HG03045 (cell line): ENCODE measurements around the gene CCDC87.
"Not testable (repeated sequence)": the region's sequence is repeated elsewhere in the genome, so short reads cannot be mapped to it uniquely, and the experiment has no call there.

Experiments
- ATAC-seq: cut with Tn5 transposase; IDR thresholded peaks from one replicate; pipeline ENCODE4 v1.9.1; 2021; ENCODE audit warnings: mild to moderate bottlenecking, moderate library complexity; ENCODE audit not compliant: unreplicated experiment

CCDC87 gene

DNA sequence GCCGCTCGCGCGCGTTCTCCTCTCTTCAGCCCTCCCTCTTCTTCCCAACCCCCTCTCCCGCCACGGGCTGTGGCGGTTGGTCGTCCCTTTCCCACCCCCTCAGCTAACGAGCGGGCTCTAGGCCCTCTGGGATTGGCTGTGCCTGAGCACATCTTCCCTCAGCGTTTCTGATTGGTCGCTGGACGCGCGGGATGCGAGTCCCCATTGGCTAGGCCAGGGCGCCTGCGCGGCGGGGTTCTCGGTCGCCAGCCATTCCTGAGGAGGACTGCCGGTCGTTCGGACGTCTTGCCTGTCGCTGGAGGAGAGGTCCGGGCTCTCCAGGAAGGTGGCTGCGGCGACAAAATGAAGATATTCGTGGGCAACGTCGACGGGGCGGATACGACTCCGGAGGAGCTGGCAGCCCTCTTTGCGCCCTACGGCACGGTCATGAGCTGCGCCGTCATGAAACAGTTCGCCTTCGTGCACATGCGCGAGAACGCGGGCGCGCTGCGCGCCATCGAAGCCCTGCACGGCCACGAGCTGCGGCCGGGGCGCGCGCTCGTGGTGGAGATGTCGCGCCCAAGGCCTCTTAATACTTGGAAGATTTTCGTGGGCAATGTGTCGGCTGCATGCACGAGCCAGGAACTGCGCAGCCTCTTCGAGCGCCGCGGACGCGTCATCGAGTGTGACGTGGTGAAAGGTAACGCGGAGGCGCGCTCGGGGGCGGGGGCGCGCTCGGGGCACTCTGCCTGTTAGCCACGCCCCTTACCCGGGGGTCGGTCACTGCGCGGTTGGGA, 23.7 kb upstream of the CCDC87 start, which contains the start of gene RBM14:
TSS of gene RBM14 (plus strand) at position 252 of the 776 bp plus-strand sequence. CDS start at position 343, 91 bp downstream.
- ATAC-seq = peak; percentile 94

DNA sequence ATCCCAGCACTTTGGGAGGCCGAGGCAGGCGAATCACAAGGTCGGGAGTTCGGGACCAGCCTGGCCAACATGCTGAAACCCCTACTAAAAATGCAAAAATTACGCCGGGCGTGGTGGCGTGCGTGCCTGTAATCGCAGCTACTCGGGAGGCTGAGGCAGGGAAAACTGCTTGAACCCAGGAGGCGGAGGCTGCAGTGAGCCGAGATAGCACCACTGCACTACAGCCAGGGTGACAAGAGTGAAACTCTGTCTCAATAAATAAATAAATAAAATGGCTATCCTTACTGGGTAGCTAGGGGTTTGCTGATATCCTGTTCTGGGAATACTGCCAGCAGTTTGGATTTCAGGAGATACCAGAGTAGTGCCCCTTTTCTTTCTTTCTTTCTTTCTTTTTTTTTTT, 21.2 kb upstream of the CCDC87 start:
- no peak for ATAC-seq

DNA sequence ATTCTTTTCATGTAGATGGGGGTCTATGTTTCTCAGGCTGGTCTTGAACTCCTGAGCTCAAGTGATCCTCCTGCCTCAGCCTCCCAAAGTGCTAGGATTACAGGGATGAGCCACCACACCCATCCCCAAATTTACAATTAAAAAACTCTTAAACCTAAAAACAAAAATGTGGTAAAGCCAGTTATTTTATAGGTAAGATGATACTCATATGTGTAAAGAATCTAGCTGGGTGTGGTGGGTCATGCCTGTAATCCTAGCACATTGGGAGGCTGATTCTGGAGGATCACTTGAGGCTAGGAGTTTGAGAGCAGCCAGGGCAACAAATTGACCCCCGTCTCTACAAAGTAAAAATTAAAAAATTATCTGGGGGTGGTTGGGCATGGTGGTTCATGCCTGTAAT, 19.6 kb upstream of the CCDC87 start:
- ATAC-seq = no peak

DNA sequence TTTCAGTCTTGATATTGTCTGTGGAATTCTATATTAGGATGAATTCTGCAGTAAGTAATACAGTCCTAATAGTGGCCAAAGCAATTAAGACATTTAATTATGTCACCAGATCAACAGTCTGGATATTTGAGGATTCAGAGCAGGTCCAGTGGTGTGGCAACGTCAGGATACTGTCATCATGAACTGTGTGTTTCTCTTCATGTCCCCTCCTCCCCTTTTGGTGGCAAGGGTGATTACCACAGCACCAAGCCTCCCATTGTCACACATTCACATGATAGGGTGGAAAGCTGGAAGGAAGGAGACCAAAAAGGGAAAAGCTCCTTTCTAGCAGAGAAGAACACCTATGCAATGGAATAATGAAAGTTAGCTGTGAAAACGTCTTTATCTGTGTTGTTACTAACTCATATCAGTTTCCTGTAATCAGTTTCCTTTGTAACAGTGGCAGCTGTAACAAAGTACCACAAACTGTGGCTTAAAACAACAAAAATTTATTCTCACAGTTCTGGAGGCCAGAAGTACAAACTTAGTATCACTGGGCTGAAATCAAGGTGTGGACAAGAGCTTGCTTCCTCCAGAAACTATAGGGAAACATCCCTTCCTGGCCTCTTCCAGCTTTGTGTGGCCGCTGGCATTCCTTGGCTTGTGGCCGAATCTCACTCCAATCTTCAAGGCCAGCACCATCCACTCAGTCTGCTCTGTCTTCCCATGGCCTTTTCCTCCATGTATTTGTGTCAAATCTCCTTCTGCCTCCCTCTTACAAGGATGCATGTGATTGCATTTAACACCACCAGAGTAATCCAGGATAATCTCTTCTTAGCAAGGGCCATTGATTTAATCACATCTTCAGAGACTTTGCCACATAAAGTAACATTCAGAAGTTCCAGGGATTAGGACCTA, 17.1 kb upstream of the CCDC87 start:
- ATAC-seq = no peak

DNA sequence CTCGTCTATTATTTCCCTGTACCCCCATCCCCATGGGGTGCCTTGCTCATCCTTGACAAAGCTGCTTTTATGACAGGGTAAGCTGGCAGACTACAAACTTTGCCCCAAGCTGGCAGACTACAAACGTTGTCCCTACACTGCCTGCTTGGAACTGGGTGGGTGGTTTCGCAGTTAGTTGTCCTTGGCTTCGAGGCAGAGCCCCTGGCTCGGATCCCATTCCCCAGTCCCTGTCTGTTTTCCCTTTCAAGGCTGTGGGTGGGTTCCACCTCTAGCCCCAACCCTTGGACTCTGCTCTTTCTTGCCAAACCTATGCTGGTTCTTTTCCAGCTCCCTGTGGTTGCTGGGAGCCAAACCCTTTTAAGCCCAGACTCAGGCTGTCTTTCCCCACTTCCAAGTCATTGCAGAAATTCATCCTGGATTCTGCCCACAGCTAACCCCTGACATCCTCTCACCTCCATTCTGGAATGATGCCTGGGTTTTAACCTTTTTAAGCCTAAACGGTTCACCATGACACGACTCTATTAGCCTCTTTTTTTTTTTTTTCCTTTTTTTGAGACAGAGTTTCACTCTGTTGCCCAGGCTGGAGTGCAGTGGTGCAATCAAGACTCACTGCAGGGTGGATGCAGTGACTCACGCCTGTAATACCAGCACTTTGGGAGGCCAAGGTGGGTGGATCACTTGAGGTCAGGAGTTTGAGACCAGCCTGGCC, 14.4 kb upstream of the CCDC87 start:
- no peak for ATAC-seq

DNA sequence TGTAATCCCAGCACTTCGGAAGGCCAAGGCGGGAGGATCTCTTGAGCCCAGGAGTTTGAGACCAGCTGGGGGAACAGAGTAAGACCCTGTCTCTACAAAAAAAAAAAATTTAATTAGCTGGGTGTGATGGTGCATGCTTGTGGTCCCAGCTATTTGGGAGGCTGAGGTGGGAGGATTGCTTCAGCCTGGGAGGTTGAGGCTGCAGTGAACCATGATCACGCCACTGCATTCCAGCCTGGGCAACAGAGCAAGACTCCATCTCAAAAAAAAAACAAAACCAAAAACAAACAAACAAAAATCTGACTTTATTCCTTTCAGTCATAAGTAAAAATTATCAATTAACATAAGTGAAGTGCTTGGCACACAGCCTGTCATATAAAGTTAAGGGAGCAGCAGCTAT, 13.7 kb upstream of the CCDC87 start:
- ATAC-seq = not testable (repeated sequence)

DNA sequence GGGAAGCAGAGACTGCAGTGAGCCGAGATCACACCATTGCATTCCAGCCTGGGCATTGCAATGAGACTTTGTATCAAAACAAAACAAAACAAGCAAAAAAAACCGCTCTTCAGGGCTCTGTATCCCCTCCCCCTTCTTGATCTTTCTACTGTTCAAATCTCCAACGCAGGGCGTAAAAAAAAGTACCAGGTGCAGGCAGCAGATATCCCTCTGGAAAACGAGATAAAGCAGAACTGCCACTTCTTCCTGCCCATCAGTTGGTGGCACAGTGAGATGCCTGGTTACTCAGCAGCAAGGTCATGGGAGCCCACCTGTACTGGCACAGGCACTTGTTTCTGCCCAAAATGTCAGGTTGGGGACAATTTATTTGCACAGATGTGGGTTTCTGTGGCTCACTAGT, 11.3 kb upstream of the CCDC87 start:
- no peak for ATAC-seq

DNA sequence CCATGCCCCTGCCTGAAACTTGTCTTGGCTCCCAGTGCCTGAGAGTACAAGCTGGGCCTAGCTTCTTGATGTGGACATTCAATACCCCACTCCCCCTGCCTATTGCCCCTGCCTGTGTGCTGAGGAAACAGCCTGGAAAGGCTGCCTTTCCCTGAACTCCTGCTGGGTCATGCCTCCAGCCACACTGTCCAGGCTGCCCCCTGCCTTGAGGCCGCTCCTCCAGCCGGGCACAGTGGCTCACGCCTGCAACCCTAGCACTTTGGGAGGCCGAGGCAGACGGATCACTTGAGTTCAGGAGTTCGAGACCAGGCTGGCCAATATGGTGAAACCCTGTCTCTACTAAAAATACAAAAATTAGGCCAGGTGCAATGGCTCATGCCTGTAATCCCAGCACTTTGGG, 10.2 kb upstream of the CCDC87 start:
- ATAC-seq = no peak

DNA sequence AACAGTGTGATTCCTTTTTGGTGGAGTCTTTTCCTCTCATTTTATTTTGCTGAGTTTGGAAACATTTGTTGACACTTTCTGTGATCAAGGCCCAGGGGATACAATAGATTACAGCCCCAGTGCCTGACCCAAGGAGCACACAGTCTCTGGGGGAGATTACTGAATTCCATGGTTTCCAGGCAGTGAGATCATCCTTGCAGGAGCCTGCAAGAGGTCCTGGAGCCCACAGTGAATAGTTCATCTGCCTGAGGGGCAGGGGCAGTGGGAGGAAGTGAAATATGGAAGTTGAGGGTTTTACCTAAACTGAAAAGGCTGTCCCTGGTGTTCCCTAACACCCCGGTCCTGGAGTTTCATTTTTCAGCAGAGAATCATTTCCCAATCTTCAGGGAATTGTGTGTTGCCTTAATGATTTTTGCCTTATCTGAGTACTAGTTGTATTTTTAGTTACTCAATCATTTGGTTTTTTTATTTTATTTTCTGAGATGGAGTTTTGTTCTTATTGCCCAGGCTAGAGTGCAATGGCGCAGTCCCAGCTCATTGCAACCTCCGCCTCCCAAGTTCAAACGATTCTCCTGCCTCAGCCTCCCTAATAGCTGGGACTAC, 7.9 kb upstream of the CCDC87 start:
- no peak for ATAC-seq

DNA sequence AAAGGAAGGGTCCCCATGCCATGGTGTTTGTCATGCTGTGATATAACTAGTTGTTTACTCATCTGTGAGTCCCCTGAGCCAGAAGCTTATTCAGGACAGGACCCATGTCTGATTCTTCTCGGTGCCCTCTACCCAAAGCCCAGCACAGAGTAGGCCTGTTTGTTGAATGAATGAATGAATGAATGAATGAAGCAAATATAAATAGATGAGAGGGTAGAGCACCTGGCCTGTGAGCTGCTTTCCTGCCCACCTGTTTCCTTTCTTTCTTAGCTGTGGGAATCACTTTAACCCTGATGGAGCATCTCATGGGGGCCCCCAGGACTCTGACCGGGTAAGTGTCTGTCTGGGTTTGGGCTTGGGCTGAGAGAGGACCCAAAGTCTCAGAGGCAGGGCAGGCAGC, 7.4 kb upstream of the CCDC87 start:
- ATAC-seq = no peak

DNA sequence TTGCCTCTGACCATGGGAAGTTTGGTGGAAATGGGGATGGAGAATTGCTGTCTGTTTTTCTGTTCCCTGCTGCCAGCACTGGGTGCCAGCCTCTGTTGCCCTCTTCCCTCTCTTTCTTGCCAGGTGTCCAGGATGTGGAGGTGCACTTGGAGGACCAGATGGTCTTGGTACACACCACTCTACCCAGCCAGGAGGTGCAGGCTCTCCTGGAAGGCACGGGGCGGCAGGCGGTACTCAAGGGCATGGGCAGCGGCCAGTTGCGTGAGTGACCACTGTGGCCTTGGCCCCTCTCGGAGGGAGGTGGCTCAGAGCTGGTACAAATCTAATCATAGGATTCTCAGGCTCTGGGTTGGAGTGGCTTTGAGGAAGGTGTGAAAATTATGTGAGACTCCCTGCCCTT, 6.1 kb upstream of the CCDC87 start:
- ATAC-seq = no peak

DNA sequence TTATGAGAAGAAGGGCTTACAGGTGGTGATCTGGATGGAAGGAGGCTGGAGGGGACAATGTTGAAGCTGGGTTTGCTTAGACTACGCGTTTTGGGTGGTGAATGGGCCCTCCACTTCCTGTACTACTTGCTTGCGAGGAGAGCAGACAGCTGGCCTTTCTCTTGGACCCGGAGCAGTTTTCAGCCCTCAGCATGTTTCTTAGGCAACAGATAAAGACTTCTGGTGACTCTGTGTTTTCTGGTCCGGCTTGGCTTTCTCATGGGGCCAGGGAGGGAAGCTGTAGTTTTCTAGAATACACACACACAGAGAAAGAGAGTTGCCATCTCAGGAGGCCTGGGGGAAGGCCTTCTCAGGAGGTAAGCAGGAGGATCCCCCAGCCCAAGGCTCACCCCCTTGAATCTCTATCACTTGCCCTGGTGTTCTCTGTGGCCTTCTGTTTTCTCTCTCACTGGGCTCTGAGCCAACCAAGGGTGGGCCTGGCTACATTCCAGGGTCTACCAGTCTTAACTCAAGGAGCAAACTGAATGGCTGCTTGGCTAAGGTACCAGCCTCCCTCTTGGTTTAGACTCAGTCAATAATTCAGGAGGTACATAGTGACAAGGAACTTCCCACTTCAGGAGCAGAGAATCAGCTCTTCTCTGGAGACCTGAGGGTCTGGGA, 2.5 kb upstream of the CCDC87 start:
- no peak for ATAC-seq

DNA sequence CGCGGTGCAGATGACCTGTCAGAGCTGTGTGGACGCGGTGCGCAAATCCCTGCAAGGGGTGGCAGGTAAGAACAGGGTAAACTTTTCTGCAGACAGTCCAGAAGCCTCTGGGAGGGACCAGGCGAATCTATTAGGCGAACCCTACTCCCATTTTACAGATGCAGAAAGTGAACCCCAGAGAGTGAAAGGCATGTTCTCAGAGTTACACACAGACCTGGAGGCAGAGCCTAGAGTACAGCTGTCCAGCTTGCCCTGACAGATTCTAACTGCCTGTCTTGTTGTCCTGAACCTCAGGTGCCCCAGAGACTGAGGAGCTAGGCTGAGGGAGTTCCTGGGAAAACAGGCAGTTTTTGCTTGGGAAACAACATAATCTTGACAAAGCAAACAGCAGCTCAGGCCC, 787 bp upstream of the CCDC87 start:
- ATAC-seq = no peak

DNA sequence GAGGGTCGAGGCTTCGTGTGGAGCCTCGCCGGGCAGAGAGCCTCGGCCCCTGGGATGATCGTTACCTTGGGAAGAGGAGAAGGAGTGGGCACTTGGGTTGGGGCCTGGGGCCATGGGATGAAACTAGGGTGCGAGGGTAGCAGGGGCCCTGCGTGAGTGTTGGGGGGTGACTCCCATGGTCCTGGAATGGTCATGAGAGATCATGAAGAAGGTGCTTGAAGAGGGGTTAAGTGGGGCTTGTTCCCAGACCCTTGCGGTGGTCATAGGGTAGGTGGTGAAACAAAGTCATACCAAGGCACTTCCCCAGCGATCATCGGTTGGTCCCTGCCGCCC, 406 bp upstream of the CCDC87 start:
- ATAC-seq = peak; percentile 5

DNA sequence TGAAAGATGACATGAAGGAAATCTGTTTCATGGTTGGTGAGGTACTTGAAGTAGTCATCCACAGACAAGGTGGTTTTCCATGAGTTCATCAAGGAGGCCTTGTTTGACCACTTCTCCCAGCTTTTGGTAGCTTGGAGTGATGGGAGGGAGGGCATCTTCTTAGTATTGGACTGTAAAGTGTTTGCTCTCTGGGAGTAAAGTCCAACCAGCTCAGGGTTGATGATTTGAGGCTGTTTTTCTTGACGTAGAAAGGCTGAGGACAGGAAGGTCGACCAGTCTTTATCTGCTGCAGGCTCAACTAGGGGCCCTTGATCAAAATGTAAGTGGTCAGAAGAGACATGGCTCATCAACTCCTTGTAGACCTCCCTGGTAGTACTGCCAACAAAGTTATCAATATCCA, 1.7 kb downstream of the CCDC87 start:
- no peak for ATAC-seq

DNA sequence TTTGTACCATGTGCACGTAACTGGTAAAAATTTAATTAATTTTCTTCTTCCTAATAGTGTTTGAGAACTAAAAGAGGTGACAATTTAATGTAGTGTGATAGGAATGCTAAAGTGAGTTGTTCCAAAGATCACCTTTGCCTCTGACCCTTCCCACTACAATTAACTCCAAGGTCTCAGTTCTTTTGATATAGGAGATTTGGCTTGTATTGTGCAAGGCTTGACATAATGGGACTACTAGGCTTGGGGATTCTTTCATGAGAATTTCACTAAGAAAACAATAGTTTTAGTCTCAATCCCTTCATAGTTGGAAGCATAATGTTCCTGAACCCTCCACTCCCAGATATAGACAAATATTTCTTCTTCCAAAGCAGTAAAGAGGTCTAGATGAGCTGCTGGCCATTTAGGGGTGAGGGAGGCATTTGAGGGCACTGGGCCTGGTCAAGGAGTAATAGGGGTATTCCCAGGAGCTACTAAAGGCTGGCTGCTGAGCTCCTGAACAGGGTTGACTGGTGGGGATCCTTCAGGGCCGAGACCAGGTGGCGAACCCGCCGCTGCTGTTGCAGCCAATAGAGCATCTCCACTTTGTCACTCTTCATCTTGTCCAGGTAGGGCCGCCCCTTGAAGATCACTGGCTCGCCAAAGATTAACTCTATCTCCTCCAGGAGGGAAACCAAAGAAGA, 2.7 kb downstream of the CCDC87 start:
- ATAC-seq = no peak

DNA sequence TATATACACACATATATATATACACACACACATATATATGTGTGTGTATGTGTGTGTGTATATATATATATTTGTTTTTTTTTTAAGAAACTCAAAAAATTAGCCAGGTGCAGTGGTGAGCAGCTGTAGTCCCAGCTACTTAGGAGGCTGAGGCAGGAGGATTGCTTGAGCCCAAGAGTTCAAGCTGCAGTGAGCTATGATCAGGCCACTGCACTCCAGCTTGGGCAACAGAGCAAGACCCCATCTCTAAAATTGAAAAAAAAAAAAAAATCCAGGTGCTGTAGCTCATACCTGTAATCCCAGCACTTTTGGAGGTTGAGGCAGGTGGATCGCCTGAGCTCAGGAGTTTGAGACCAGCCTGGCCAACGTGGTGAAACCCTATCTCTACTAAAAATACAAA, 3.5 kb downstream of the CCDC87 start:
- not testable (repeated sequence) for ATAC-seq

DNA sequence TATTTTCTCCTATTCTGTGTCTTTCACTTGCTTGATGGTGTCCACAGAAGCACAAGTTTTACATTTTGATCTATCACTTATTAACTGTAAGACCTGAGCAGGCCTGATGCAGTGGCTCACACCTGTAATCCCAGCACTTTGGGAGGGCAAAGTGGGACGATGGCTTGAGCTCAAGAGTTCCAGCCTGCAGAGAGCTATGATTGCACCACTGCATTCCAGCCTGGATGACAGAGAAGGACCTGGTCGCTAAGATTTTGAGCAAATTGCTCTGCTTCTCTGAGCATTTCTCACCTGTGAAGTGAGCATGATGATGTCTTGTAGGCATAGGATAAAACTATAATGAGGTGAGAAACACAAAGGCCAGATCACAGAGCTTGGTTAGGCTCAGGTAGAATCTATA, 6.7 kb downstream of the CCDC87 start:
- no peak for ATAC-seq

DNA sequence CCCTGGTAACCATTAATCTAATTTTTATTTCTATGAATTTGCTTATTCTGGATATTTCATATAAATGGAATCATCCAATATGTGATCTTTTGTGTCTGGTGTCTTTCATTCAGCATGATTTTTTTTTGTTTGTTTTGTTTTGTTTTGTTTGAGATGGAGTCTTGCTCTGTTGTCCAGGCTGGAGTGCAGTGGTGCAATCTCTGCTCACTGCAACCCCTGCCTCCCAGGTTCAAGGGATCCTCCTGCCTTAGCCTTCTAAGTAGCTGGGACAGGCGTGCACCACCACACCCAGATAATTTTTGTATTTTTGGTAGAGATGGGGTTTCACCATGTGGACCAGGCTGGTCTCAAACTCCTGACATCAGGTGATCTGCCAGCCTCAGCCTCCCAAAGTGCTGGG, 7.4 kb downstream of the CCDC87 start:
- ATAC-seq = not testable (repeated sequence)

DNA sequence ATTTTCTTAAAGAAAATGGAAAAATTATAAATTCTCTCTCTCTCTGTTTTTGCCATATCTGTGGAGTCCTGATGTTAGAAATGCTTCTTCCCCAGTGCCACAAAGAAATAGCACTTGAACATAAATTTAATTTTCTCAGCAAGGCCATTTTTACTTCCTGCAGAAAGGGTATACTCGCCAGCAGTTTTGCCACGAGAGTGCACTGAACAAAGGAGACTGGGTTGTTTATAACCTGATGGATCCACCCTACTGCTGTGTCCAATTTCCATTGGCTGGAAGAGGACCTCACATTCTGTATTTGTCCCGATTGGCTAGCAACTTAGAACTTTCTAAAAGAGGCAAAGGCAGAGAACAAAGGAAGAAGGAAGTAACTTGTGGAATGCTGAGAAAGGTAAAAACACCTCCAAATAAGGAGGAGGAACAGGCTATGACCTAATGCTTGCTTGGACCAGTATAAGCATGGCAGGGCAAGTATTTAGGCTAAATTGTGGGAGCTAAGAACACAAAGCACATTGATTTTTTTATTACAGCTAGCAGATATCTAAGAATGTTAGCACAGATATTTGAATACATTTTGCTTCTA, 10.2 kb downstream of the CCDC87 start:
- not testable (repeated sequence) for ATAC-seq
